22Rv1 (cell line): ENCODE data around the gene CHCHD4.

Experiments used
- ZFX ChIP-seq: fragments of 450-650 bp; IDR thresholded peaks from 2 replicates; pipeline ENCODE4 v1.6.1; 2017; ENCODE audit warnings: antibody characterized with exemption, borderline replicate concordance
- TF ChIP-seq, protein P1 (sequence below): fragments of 450-650 bp; IDR thresholded peaks from 2 replicates; pipeline ENCODE4 v1.5.1; 2017; ENCODE audit warnings: mild to moderate bottlenecking

DNA sequence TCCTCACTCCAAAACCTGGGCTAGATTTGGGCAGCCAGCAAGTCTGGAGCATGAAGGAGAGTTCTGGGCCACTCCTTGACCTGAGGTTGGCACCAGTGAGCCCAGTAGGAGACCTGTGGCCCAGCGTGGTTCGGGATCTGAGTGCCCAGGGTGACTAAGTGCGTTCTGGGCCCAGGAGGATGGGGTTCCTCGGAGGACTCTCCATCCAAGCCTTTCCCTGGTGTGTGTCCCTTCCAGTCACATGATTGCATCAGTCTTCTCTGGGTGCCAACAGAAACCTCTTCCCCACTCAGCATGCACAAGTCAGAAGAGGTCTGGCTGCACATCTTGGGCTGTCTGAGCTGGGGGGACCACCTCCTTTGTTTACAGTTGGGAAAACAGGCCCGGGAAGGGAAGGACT, 15.1 kb upstream of the CHCHD4 start:
- TF ChIP-seq, protein P1, sequence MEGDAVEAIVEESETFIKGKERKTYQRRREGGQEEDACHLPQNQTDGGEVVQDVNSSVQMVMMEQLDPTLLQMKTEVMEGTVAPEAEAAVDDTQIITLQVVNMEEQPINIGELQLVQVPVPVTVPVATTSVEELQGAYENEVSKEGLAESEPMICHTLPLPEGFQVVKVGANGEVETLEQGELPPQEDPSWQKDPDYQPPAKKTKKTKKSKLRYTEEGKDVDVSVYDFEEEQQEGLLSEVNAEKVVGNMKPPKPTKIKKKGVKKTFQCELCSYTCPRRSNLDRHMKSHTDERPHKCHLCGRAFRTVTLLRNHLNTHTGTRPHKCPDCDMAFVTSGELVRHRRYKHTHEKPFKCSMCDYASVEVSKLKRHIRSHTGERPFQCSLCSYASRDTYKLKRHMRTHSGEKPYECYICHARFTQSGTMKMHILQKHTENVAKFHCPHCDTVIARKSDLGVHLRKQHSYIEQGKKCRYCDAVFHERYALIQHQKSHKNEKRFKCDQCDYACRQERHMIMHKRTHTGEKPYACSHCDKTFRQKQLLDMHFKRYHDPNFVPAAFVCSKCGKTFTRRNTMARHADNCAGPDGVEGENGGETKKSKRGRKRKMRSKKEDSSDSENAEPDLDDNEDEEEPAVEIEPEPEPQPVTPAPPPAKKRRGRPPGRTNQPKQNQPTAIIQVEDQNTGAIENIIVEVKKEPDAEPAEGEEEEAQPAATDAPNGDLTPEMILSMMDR = no peak
- TF ChIP-seq ZFX = no peak
